A673 (cell line): ENCODE results near the gene KLHDC3. TPM values are rescaled to one million over a fixed set of nuclear protein-coding genes. Genes with fewer than 3 reads are reported as not detected.

Source experiments
- BruUV-seq: library from RNA; stranded (reverse); fragments of 400-500 nt; replicated peaks from 2 replicates; lab custom pipeline; 2021; lab: Mats Ljungman, UMichigan
- CTCF ChIA-PET: fragments of 300-600 bp; sonication (Branson Sonifier 250); formaldehyde crosslinking; loops from one replicate; lab custom pipeline; 2022; ENCODE audit warnings: antibody characterized with exemption; lab: Charles Lee
- POLR2A ChIA-PET: fragments of 300-600 bp; sonication (Branson Sonifier 250); formaldehyde crosslinking; loops from one replicate; lab custom pipeline; 2022; ENCODE audit warnings: antibody characterized with exemption; ENCODE audit not compliant: low non-redundant PET; lab: Charles Lee
- DNase-seq: peaks from one replicate; pipeline ENCODE4 v3.0.0-alpha.2; 2015; ENCODE audit warnings: low spot score
- H3K27ac ChIP-seq: fragments of 200-600 bp; sonication (generic); 2 replicates; pipeline ENCODE4 v1.5.1; 2016; ENCODE audit warnings: mixed run types, low read depth, mild to moderate bottlenecking, mixed read lengths, antibody characterized with exemption, low read length; ENCODE audit not compliant: poor library complexity, severe bottlenecking
- H3K27me3 ChIP-seq: fragments of 200-600 bp; sonication (generic); replicated peaks from 2 replicates; pipeline ENCODE4 v1.6.1; 2017; ENCODE audit warnings: mixed run types, low read depth, mild to moderate bottlenecking, mixed read lengths, antibody characterized with exemption, low read length; ENCODE audit not compliant: insufficient read depth, poor library complexity
- H3K36me3 ChIP-seq: fragments of 200-600 bp; sonication (generic); 2 replicates; pipeline ENCODE4 v1.6.1; 2016; ENCODE audit warnings: mixed run types, mild to moderate bottlenecking, mixed read lengths, antibody characterized with exemption, low read length; ENCODE audit not compliant: insufficient read depth, poor library complexity, severe bottlenecking
- H3K4me1 ChIP-seq: fragments of 200-600 bp; sonication (generic); 2 replicates; pipeline ENCODE4 v1.6.1; 2017; ENCODE audit warnings: mixed run types, mild to moderate bottlenecking, mixed read lengths, antibody characterized with exemption, low read length; ENCODE audit not compliant: insufficient read depth, poor library complexity, severe bottlenecking
- H3K4me3 ChIP-seq: fragments of 200-600 bp; sonication (generic); 2 replicates; pipeline ENCODE4 v1.5.1; 2016; ENCODE audit warnings: low read depth, mixed run types, mild to moderate bottlenecking, mixed read lengths, low read length; ENCODE audit not compliant: poor library complexity, severe bottlenecking
- H3K9me3 ChIP-seq: fragments of 200-600 bp; sonication (generic); 2 replicates; pipeline ENCODE4 v1.6.1; 2016; ENCODE audit warnings: mixed run types, low read depth, mild to moderate bottlenecking, mixed read lengths, antibody characterized with exemption, low read length; ENCODE audit not compliant: poor library complexity, severe bottlenecking
- CTCF ChIP-seq: fragments of 300-800, 200-600 bp; sonication (generic); conservative IDR thresholded peaks from 2 replicates; pipeline ENCODE4 v1.5.1; 2017; ENCODE audit warnings: low read depth, mild to moderate bottlenecking, antibody characterized with exemption, low read length, moderate library complexity, mixed read lengths
- EZH2 ChIP-seq: fragments of 200-600 bp; sonication (generic); IDR thresholded peaks from 2 replicates; pipeline ENCODE4 v1.6.1; 2017; ENCODE audit warnings: borderline replicate concordance, low read depth, mild to moderate bottlenecking, mixed read lengths, antibody characterized with exemption, low read length; ENCODE audit not compliant: poor library complexity, severe bottlenecking
- intact Hi-C: fragments of 100-400 bp; cut with micrococcal nuclease; formaldehyde crosslinking; loops from one replicate; pipeline ENCODE4 v1.10.0; 2022; ENCODE audit not compliant: unreplicated experiment
- total RNA-seq: library from RNA; stranded (reverse); gene quantifications from 2 replicates; pipeline ENCODE4 v1.2.3, GENCODE V29; 2021

The KLHDC3 gene
- total RNA-seq, 1 experiment from 2014 or later: 90.1 TPM

- CTCF ChIA-PET: no interaction called here
- H3K36me3 ChIP-seq: peaks cover 9% of the 10 kb centered on the region
- H3K27ac ChIP-seq: no peak overlapping the region
- H3K4me1 ChIP-seq: peaks cover 10% of the 10 kb centered on the region
- H3K27me3 ChIP-seq: no peaks in the 10 kb centered on the region
- no TSS peak for BruUV-seq
- H3K9me3 ChIP-seq: no peaks in the 10 kb centered on the region
- TF ChIP-seq CTCF (no peak), EZH2 (no peak)
- intact Hi-C loops: no loop called here
- no peak for DNase-seq
- no peak overlapping the region for H3K4me3 ChIP-seq
- POLR2A ChIA-PET: no interaction called here
Observed at GRCh38 chr6:42969934-42970333, 44.1 kb upstream of the KLHDC3 start.

- H3K4me1 ChIP-seq: peaks cover 10% of the 10 kb centered on the region
- no peaks in the 10 kb centered on the region for H3K9me3 ChIP-seq
- intact Hi-C loops: no loop called here
- TF ChIP-seq EZH2 (no peak), CTCF (no peak)
- H3K4me3 ChIP-seq: no peak overlapping the region
- peak; percentile 43 for DNase-seq
- H3K27ac ChIP-seq: peak overlapping the region; percentile 71
- H3K27me3 ChIP-seq: no peaks in the 10 kb centered on the region
- no TSS peak for BruUV-seq
- ChIA-PET POLR2A (no interaction called here), CTCF (interaction anchor here (1.3 kb wide), 1 partner anchor 13 kb away, joined by 3 read pairs; the partner anchor contains the start of gene PPP2R5D)
- H3K36me3 ChIP-seq: peaks cover 4% of the 10 kb centered on the region
Observed at GRCh38 chr6:42970871-42971612, 43.0 kb upstream of the KLHDC3 start.

- H3K27me3 ChIP-seq: no peaks in the 10 kb centered on the region
- no peaks in the 10 kb centered on the region for H3K9me3 ChIP-seq
- H3K4me1 ChIP-seq: peaks cover 10% of the 10 kb centered on the region
- intact Hi-C loops: no loop called here
- H3K27ac ChIP-seq: peak overlapping the region; percentile 71
- ChIA-PET CTCF (interaction anchor here (1.3 kb wide), 1 partner anchor 12 kb away, joined by 3 read pairs; the partner anchor contains the start of gene PPP2R5D), POLR2A (no interaction called here)
- no peak for DNase-seq
- TF ChIP-seq CTCF: no peak
- no peak for TF ChIP-seq EZH2
- peaks cover 7% of the 10 kb centered on the region for H3K36me3 ChIP-seq
- no peak overlapping the region for H3K4me3 ChIP-seq
- BruUV-seq: no TSS peak
Observed at GRCh38 chr6:42971746-42972327, 42.2 kb upstream of the KLHDC3 start.
